ENCODE results near the gene GNAT2. TPM values are rescaled to one million over a fixed set of nuclear protein-coding genes. Genes with fewer than 3 reads are reported as not detected.

The GNAT2 gene
- total and polyA plus RNA-seq, 2 experiments from 2014 or later: not detected

DNA sequence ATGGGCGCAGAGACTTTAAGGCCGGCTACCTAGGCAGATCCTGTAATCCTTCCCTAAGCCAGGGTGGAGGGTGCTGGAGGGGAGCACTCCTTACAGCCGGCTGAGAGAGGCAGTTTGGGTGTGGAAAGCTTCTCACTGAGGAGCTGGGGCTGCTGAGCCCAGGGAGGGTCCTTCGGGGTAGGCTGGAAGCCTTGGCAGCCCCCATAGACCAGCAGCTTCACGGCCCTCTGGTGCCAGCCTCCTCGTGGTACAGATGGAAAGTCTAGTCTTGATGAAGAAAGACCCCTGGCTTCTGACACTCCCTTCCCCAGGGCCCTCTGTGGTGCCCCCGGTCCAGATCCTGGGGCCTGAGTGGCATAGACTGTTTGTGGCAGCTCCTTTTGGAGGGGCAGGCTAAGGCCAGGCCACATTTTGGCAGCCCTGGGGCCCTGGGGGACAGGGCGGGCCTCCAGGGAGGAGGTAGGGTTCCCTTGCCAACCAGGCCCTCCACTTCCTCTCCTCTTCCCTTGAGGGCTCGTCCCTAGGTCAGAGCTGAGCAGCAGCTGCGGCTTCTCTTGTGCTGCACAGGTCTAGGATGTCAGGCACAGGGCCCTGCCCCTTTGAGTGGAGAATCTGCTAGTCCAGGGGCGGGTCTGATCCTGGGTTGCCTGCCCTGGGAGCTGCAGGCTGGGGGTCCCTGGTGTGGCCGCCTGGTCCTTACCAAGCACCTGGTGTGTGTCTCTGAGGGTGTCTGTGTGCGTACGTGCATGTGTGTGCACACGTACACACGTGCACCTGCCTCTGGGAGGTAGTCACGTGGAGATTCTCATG is 5.0 kb upstream of the GNAT2 start:
- Histone ChIP-seq H3K4me3 (0 out of 2 replicates have a peak overlapping the region, but pooled peaks have one; percentile 31), H3K27me3 (replicated peaks; ENCODE audit: insufficient read depth) (no peaks in the 10 kb centered on the region), H3K9me3 (ENCODE audit: low read depth) (no peaks in the 10 kb centered on the region), H3F3A (ENCODE audit: insufficient read depth) (no peaks in the 10 kb centered on the region), H3K36me3 (ENCODE audit: low read depth) (peaks cover 3% of the 10 kb centered on the region; the same call in 1 of the 2 replicates), H3K79me2 (ENCODE audit: insufficient read depth) (peaks cover 67% of the 10 kb centered on the region), H4K20me1 (ENCODE audit: insufficient read depth) (no peaks in the 10 kb centered on the region; the same call in 1 of the 2 replicates), H3K9ac (peak overlapping the region; percentile 51; the same call in 1 of the 2 replicates), H3K9me2 (ENCODE audit: insufficient read depth) (no peaks in the 10 kb centered on the region), H3K27ac (no peak overlapping the region; the same call in 1 of the 2 replicates), H2AFZ (no peak overlapping the region), H3K4me1 (ENCODE audit: insufficient read depth) (peaks cover 31% of the 10 kb centered on the region), H3K4me2 (ENCODE audit: unreplicated experiment) (peak overlapping the region; percentile 28)
- in situ Hi-C loops (cut with MboI): loop anchor here (5.0 kb wide), 1 partner anchor 77 kb away; the partner anchor contains the start of gene GNAI3
- TF ChIP-seq EZH2phosphoT487 (IDR thresholded peaks at IDR 0.05; ENCODE audit: insufficient read depth, low read depth): no peak
- no peak for TF ChIP-seq EZH2 (IDR thresholded peaks at IDR 0.05; ENCODE audit: insufficient read depth, poor library complexity, severe bottlenecking)
- WGBS, 2 experiments (ENCODE audit: low coverage in 1 of 2, low lambda C conversion rate in 2 of 2, missing lambda C conversion rate in 2 of 2): 71 to 73% methylated on average over 17 of the region's 17 CpGs
- no peak for DNase-seq

DNA sequence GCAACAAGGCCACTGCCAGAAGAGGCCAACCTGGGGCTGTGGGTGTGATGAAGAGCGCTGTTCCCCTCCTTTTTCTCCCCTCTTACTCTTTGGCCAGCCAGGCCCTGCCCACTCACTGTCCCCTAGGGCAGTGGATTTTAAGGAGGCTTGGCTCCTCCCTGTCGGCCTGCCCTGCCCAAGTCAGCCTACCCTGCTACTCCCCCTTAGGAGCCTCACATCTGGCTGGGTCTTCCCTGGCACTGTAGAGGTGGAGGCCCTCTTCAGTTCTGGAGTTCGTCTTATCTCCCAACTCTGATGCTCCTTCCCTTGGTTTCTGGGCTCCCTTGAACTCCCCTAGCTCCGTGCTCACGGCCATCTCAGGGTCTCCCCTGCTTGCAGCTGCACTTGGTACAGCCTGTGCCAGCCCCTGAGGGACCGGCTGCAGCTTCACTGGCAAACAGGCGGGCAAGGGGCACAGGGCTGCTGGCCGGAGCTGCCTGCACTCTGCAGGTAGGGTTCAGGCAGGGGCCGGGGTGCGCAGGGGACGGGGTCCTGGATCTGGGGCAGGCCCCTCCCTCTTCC is 4.3 kb upstream of the GNAT2 start:
- Histone ChIP-seq H3K9me2 (ENCODE audit: insufficient read depth) (no peaks in the 10 kb centered on the region), H3K4me1 (ENCODE audit: insufficient read depth) (peaks cover 39% of the 10 kb centered on the region), H4K20me1 (ENCODE audit: insufficient read depth) (no peaks in the 10 kb centered on the region; the same call in 1 of the 2 replicates), H3K79me2 (ENCODE audit: insufficient read depth) (peaks cover 67% of the 10 kb centered on the region), H3K9me3 (ENCODE audit: low read depth) (no peaks in the 10 kb centered on the region), H3K4me3 (peak overlapping the region; percentile 31; the same call in 1 of the 2 replicates), H3K4me2 (ENCODE audit: unreplicated experiment) (peak overlapping the region; percentile 28), H3K9ac (peak overlapping the region; percentile 51), H3K36me3 (ENCODE audit: low read depth) (no peaks in the 10 kb centered on the region; the same call in 1 of the 2 replicates), H3K27ac (no peak overlapping the region), H3K27me3 (replicated peaks; ENCODE audit: insufficient read depth) (no peaks in the 10 kb centered on the region), H2AFZ (no peak overlapping the region), H3F3A (ENCODE audit: insufficient read depth) (peaks cover 7% of the 10 kb centered on the region)
- peak; percentile 40 for DNase-seq
- in situ Hi-C loops (cut with MboI): no loop called here
- TF ChIP-seq EZH2phosphoT487 (IDR thresholded peaks at IDR 0.05; ENCODE audit: insufficient read depth, low read depth) (no peak), EZH2 (IDR thresholded peaks at IDR 0.05; ENCODE audit: insufficient read depth, poor library complexity, severe bottlenecking) (no peak)
- WGBS, 2 experiments (ENCODE audit: low coverage in 1 of 2, low lambda C conversion rate in 2 of 2, missing lambda C conversion rate in 2 of 2): 52 to 62% methylated on average over 9 to 11 of the region's 11 CpGs

DNA sequence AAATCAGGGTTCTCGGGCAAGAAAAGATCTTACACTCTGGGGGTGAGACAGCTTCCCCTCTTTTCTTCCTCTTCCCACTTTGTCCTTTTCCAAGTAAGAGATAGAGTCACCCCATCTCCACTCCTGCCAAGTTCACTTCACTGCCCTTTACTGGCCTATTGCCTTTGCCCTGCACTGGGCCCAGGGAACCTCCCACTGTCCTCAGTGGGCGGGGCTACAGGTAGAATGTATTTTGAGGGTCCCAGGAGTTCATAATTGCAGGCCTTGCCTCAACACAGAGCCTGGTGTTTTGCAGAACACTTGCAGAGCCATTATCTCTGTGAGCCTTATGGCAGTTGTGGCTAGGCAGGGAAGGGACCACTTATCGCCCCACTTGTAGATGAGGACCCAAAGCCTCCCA is 3.5 kb upstream of the GNAT2 start:
- no peak overlapping the region for H3K27ac ChIP-seq
- peaks cover 14% of the 10 kb centered on the region for H3F3A ChIP-seq (ENCODE audit: insufficient read depth)
- H3K79me2 ChIP-seq (ENCODE audit: insufficient read depth): peaks cover 67% of the 10 kb centered on the region
- H3K9ac ChIP-seq: peak overlapping the region; percentile 51; the same call in 1 of the 2 replicates
- no peaks in the 10 kb centered on the region for H3K27me3 ChIP-seq (replicated peaks; ENCODE audit: insufficient read depth)
- no peaks in the 10 kb centered on the region for H3K9me3 ChIP-seq (ENCODE audit: low read depth)
- H3K4me1 ChIP-seq (ENCODE audit: insufficient read depth): peaks cover 46% of the 10 kb centered on the region
- 77 to 86% methylated on average over 3 of the region's 3 CpGs for WGBS, 2 experiments (ENCODE audit: low coverage in 1 of 2, low lambda C conversion rate in 2 of 2, missing lambda C conversion rate in 2 of 2)
- TF ChIP-seq EZH2 (IDR thresholded peaks at IDR 0.05; ENCODE audit: insufficient read depth, poor library complexity, severe bottlenecking) (no peak), EZH2phosphoT487 (IDR thresholded peaks at IDR 0.05; ENCODE audit: insufficient read depth, low read depth) (no peak)
- no peaks in the 10 kb centered on the region; the same call in 1 of the 2 replicates for H4K20me1 ChIP-seq (ENCODE audit: insufficient read depth)
- H3K4me3 ChIP-seq: 0 out of 2 replicates have a peak overlapping the region, but pooled peaks have one; percentile 9
- no peak for DNase-seq
- in situ Hi-C loops (cut with MboI): no loop called here
- peak overlapping the region; percentile 95 for H3K4me2 ChIP-seq (ENCODE audit: unreplicated experiment)
- no peak overlapping the region for H2AFZ ChIP-seq
- H3K36me3 ChIP-seq (ENCODE audit: low read depth): no peaks in the 10 kb centered on the region
- H3K9me2 ChIP-seq (ENCODE audit: insufficient read depth): no peaks in the 10 kb centered on the region

DNA sequence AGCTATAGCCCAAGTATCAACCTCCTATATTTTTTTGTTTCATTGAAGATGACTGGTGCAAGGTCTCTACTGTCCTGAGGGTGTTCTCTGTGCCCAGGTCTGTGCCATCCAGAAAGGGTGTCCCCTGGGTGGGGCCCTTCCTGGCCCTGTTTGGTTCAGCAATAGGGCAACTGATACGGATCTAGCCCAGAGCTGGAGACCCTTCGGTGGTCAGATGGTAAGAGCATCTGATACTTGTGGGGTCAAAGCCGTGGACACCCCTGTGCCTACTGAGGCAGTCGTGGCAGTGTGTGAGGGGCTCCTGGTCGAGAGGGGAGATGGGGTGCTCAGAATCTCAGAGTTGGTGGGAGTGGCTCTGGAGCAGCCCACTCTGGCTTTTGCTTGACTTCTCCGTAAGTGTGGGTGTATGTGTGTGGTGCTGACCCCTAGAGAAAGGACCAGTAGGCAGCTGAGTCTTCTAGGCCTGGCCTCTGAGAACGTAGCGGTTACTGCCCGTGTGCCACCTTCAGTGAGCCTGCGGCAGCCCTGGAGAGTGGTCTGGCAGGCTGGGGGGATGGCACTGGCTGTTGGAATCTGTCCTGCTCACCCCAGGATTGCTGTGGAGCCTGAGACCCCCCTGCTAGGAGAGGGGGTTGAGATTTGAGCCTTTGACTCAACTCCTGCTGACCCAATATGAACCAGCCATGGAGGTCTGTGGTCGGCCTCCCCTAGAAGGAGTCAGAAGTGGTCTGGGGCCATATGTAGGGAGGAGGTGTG is 2.9 kb upstream of the GNAT2 start:
- Histone ChIP-seq H3K4me1 (ENCODE audit: insufficient read depth) (peaks cover 51% of the 10 kb centered on the region), H3K36me3 (ENCODE audit: low read depth) (no peaks in the 10 kb centered on the region), H3K27me3 (replicated peaks; ENCODE audit: insufficient read depth) (no peaks in the 10 kb centered on the region), H3K4me2 (ENCODE audit: unreplicated experiment) (peak overlapping the region; percentile 95), H3K9ac (peak overlapping the region; percentile 100), H4K20me1 (ENCODE audit: insufficient read depth) (no peaks in the 10 kb centered on the region; the same call in 1 of the 2 replicates), H3F3A (ENCODE audit: insufficient read depth) (peaks cover 19% of the 10 kb centered on the region), H3K27ac (peak overlapping the region; percentile 99), H3K9me3 (ENCODE audit: low read depth) (no peaks in the 10 kb centered on the region), H2AFZ (no peak overlapping the region), H3K9me2 (ENCODE audit: insufficient read depth) (no peaks in the 10 kb centered on the region), H3K4me3 (peak overlapping the region; percentile 92), H3K79me2 (ENCODE audit: insufficient read depth) (peaks cover 67% of the 10 kb centered on the region)
- TF ChIP-seq EZH2 (IDR thresholded peaks at IDR 0.05; ENCODE audit: insufficient read depth, poor library complexity, severe bottlenecking) (no peak), EZH2phosphoT487 (IDR thresholded peaks at IDR 0.05; ENCODE audit: insufficient read depth, low read depth) (no peak)
- in situ Hi-C loops (cut with MboI): no loop called here
- 82 to 86% methylated on average over 11 of the region's 11 CpGs for WGBS, 2 experiments (ENCODE audit: low coverage in 1 of 2, low lambda C conversion rate in 2 of 2, missing lambda C conversion rate in 2 of 2)
- DNase-seq: no peak

Measured in GM23248 (cell line).